Natural killer cell (primary cell): ENCODE results near the gene POMGNT2. TPM values are rescaled to one million over a fixed set of nuclear protein-coding genes. Genes with fewer than 3 reads are reported as not detected.

ENCODE experiments used
- ATAC-seq, 3 donors: fragments of 150-1000 bp in 2 of 3; fragments of 200-7000 bp in 1 of 3; cut with Tn5 transposase; 1 replicate in 1 of 3; 2 replicates in 2 of 3; pipeline ENCODE4 v1.10.0; 2021; ENCODE audit warnings: mild to moderate bottlenecking in 2 of 3, moderate library complexity in 2 of 3
- DNase-seq, 2 donors: peaks; one replicate each; pipeline versions ENCODE4 v3.0.0 to v3.0.0-alpha.2; 2013 to 2021; ENCODE audit warnings: mixed read lengths in 1 of 2
- H3K27ac ChIP-seq: one replicate; pipeline ENCODE4 v1.5.1; 2013; ENCODE audit warnings: mild to moderate bottlenecking, low read length
- H3K27me3 ChIP-seq: one replicate; pipeline ENCODE4 v1.6.1; 2013; ENCODE audit warnings: low read length; ENCODE audit not compliant: control insufficient read depth, insufficient read depth
- H3K36me3 ChIP-seq: one replicate; pipeline ENCODE4 v1.6.1; 2013; ENCODE audit warnings: low read length; ENCODE audit not compliant: control insufficient read depth, insufficient read depth
- H3K4me1 ChIP-seq: one replicate; pipeline ENCODE4 v1.6.1; 2013; ENCODE audit warnings: low read length; ENCODE audit not compliant: control insufficient read depth, insufficient read depth
- H3K4me3 ChIP-seq: one replicate; pipeline ENCODE4 v1.5.1; 2013; ENCODE audit warnings: low read length
- H3K9me3 ChIP-seq: one replicate; pipeline ENCODE4 v1.6.1; 2013; ENCODE audit warnings: low read length; ENCODE audit not compliant: control insufficient read depth, insufficient read depth
- H3K27ac Mint-ChIP-seq, 2 donors: one replicate each; pipeline ENCODE4 v1.8.0; 2022; ENCODE audit warnings: mild to moderate bottlenecking in 2 of 2, mixed read lengths in 2 of 2, moderate library complexity in 1 of 2
- H3K27me3 Mint-ChIP-seq, 2 donors: one replicate each; pipeline ENCODE4 v1.8.0; 2022; ENCODE audit warnings: low read depth in 2 of 2, mixed read lengths in 2 of 2
- H3K36me3 Mint-ChIP-seq: one replicate; pipeline ENCODE4 v1.8.0; 2022; ENCODE audit warnings: mixed read lengths
- H3K4me1 Mint-ChIP-seq, 2 donors: one replicate each; pipeline ENCODE4 v1.8.0; 2022; ENCODE audit warnings: mixed read lengths in 2 of 2
- H3K4me3 Mint-ChIP-seq: one replicate; pipeline ENCODE4 v1.8.0; 2022; ENCODE audit warnings: mild to moderate bottlenecking, moderate library complexity, mixed read lengths
- H3K9me3 Mint-ChIP-seq, 2 donors: one replicate each; pipeline ENCODE4 v1.8.0; 2022; ENCODE audit warnings: mixed read lengths in 2 of 2
- CTCF ChIP-seq: fragments of 200-600 bp; IDR thresholded peaks from one replicate; pipeline ENCODE4 v1.8.0; 2022; ENCODE audit warnings: antibody characterized with exemption
- WGBS: methylation state at CpG from one replicate; pipeline ENCODE4 v1.1.7; 2013; ENCODE audit warnings: missing lambda C conversion rate; ENCODE audit not compliant: insufficient coverage; 5-methylcytosine and 5-hydroxymethylcytosine counted together
- intact Hi-C: fragments of 100-400 bp; cut with micrococcal nuclease; formaldehyde crosslinking; loops from one replicate; pipeline ENCODE4 v1.14.2; 2022
- total RNA-seq, 4 donors: library from RNA; stranded (reverse); fragments of 120-200 nt in 1 of 4; gene quantifications; one replicate each; pipeline versions ENCODE4 v1.2.3 to v1.2.4, GENCODE V29; 2013 to 2022

Gene POMGNT2
- total RNA-seq, 3 donors from 2014 or later (not counting 1 experiment from before 2014, with no cell fraction given) = 4.3 to 7.4 (median 6.6) TPM

- no peaks in the 10 kb centered on the region for H3K27me3 Mint-ChIP-seq
- H3K27ac ChIP-seq = no peak overlapping the region
- WGBS = 94% methylated on average over 4 of the region's 4 CpGs
- H3K4me3 ChIP-seq = no peak overlapping the region
- H3K36me3 ChIP-seq = no peaks in the 10 kb centered on the region
- no peak for TF ChIP-seq CTCF
- no peak overlapping the region for H3K27ac Mint-ChIP-seq
- no peaks in the 10 kb centered on the region for H3K36me3 Mint-ChIP-seq
- no peaks in the 10 kb centered on the region for H3K9me3 Mint-ChIP-seq
- H3K4me1 Mint-ChIP-seq = peaks cover 8 to 10% of the 10 kb centered on the region in 2 donors
- H3K27me3 ChIP-seq = no peaks in the 10 kb centered on the region
- no peak for DNase-seq
- H3K4me1 ChIP-seq = no peaks in the 10 kb centered on the region
- no peak overlapping the region for H3K4me3 Mint-ChIP-seq
- no peak for ATAC-seq
- intact Hi-C loops = no loop called here
- no peaks in the 10 kb centered on the region for H3K9me3 ChIP-seq
These were observed 14.4 kb downstream of the POMGNT2 start for GRCh38 chr3:43091481-43091880.

- H3K27me3 Mint-ChIP-seq = no peaks in the 10 kb centered on the region
- no peak overlapping the region for H3K4me3 Mint-ChIP-seq
- Histone ChIP-seq H3K4me3 (no peak overlapping the region), H3K36me3 (no peaks in the 10 kb centered on the region), H3K9me3 (no peaks in the 10 kb centered on the region), H3K27me3 (no peaks in the 10 kb centered on the region), H3K4me1 (no peaks in the 10 kb centered on the region), H3K27ac (no peak overlapping the region)
- no peaks in the 10 kb centered on the region for H3K9me3 Mint-ChIP-seq
- no peak overlapping the region for H3K27ac Mint-ChIP-seq
- H3K4me1 Mint-ChIP-seq = peaks cover 5 to 10% of the 10 kb centered on the region in 2 donors
- intact Hi-C loops = no loop called here
- no peaks in the 10 kb centered on the region for H3K36me3 Mint-ChIP-seq
- DNase-seq (no peak), ATAC-seq (no peak)
- 96% methylated on average over 3 of the region's 3 CpGs for WGBS
- no peak for TF ChIP-seq CTCF
These were observed 15.6 kb downstream of the POMGNT2 start for GRCh38 chr3:43090238-43090637.

GRCh38 chr3:43089081-43089480, 16.8 kb downstream of the POMGNT2 start:
- peaks cover 5 to 15% of the 10 kb centered on the region in 2 donors for H3K4me1 Mint-ChIP-seq
- TF ChIP-seq CTCF = no peak
- no peak overlapping the region for H3K4me3 ChIP-seq
- no peak overlapping the region for H3K27ac Mint-ChIP-seq
- no peaks in the 10 kb centered on the region for H3K27me3 Mint-ChIP-seq
- no peak for ATAC-seq
- intact Hi-C loops = loop anchor here (5.0 kb wide), 1 partner anchor 127 kb away; no protein-coding TSS in a partner anchor
- no peaks in the 10 kb centered on the region for H3K9me3 Mint-ChIP-seq
- no peaks in the 10 kb centered on the region for H3K36me3 Mint-ChIP-seq
- no peaks in the 10 kb centered on the region for H3K4me1 ChIP-seq
- 87% methylated on average over 4 of the region's 4 CpGs for WGBS
- H3K36me3 ChIP-seq = no peaks in the 10 kb centered on the region
- H3K27ac ChIP-seq = no peak overlapping the region
- no peaks in the 10 kb centered on the region for H3K27me3 ChIP-seq
- no peak overlapping the region for H3K4me3 Mint-ChIP-seq
- no peaks in the 10 kb centered on the region for H3K9me3 ChIP-seq
- no peak for DNase-seq

GRCh38 chr3:43087249-43087776, 18.6 kb downstream of the POMGNT2 start:
- Mint-ChIP-seq H3K9me3 (no peaks in the 10 kb centered on the region), H3K36me3 (no peaks in the 10 kb centered on the region), H3K27ac (no peak overlapping the region), H3K4me1 (peaks cover 5 to 15% of the 10 kb centered on the region in 2 donors), H3K27me3 (no peaks in the 10 kb centered on the region), H3K4me3 (no peak overlapping the region)
- intact Hi-C loops = loop anchor here (5.0 kb wide), 1 partner anchor 125 kb away; no protein-coding TSS in a partner anchor
- Histone ChIP-seq H3K4me3 (no peak overlapping the region), H3K27me3 (no peaks in the 10 kb centered on the region), H3K9me3 (no peaks in the 10 kb centered on the region), H3K27ac (no peak overlapping the region), H3K36me3 (peaks cover under 1% of the 10 kb centered on the region), H3K4me1 (no peaks in the 10 kb centered on the region)
- ATAC-seq (no peak), DNase-seq (peak in 1 of 2 donors; percentile 42)
- no peak for TF ChIP-seq CTCF
- WGBS = 99% methylated on average over 5 of the region's 5 CpGs
